BE2C (cell line): ENCODE measurements around the gene ABHD14A.
A peak's percentile ranks its signal among the peaks of the same experiment; 100 is the strongest.

Source experiments
- DNase-seq: peaks from one replicate; pipeline ENCODE4 v3.0.0-alpha.2; 2020
- H3K27me3 ChIP-seq: fragments of 250-450 bp; sonication (Bioruptor Pico); 2 replicates; pipeline ENCODE4 v1.5.1; 2020; ENCODE audit warnings: mild to moderate bottlenecking
- H3K36me3 ChIP-seq: fragments of 250-450 bp; sonication (Bioruptor Pico); 2 replicates; pipeline ENCODE4 v1.5.1; 2020; ENCODE audit warnings: mild to moderate bottlenecking
- H3K4me1 ChIP-seq: fragments of 250-450 bp; sonication (Bioruptor Pico); 2 replicates; pipeline ENCODE4 v1.5.1; 2020
- H3K4me3 ChIP-seq: 2 replicates; pipeline ENCODE4 v1.5.1; 2011; ENCODE audit warnings: low read depth, low read length
- H3K9me3 ChIP-seq: fragments of 250-450 bp; sonication (Bioruptor Pico); 2 replicates; pipeline ENCODE4 v1.5.1; 2020
- TF ChIP-seq, protein P1 (sequence below): IDR thresholded peaks from 2 replicates; pipeline ENCODE4 v1.5.1; 2012; ENCODE audit warnings: mild to moderate bottlenecking, low read depth, low read length

Gene ABHD14A

DNA sequence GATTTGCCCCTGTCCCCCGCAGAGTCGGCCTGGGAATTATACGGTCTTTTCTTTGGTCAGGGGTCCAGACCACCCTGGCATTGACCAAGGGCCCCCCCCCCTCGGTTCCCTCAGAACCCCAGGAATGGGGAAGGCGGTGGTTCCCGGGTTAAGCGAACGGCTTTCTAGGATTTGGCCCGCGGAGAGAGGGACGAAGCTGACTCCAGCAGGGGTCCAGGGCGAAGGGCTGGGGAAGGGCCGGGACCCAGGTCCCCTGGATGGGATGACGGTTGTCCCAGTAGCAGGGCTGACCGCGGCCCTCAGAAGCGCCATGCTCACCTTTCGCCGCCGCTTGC lies 33.4 kb upstream of the ABHD14A start:
- Histone ChIP-seq H3K27me3 (no peaks in the 10 kb centered on the region), H3K4me3 (peak overlapping the region; percentile 86), H3K36me3 (peaks cover 15% of the 10 kb centered on the region), H3K4me1 (no peaks in the 10 kb centered on the region; the same call in 1 of the 2 replicates), H3K9me3 (no peaks in the 10 kb centered on the region)
- DNase-seq = no peak
- TF ChIP-seq, protein P1, sequence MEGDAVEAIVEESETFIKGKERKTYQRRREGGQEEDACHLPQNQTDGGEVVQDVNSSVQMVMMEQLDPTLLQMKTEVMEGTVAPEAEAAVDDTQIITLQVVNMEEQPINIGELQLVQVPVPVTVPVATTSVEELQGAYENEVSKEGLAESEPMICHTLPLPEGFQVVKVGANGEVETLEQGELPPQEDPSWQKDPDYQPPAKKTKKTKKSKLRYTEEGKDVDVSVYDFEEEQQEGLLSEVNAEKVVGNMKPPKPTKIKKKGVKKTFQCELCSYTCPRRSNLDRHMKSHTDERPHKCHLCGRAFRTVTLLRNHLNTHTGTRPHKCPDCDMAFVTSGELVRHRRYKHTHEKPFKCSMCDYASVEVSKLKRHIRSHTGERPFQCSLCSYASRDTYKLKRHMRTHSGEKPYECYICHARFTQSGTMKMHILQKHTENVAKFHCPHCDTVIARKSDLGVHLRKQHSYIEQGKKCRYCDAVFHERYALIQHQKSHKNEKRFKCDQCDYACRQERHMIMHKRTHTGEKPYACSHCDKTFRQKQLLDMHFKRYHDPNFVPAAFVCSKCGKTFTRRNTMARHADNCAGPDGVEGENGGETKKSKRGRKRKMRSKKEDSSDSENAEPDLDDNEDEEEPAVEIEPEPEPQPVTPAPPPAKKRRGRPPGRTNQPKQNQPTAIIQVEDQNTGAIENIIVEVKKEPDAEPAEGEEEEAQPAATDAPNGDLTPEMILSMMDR = no peak

DNA sequence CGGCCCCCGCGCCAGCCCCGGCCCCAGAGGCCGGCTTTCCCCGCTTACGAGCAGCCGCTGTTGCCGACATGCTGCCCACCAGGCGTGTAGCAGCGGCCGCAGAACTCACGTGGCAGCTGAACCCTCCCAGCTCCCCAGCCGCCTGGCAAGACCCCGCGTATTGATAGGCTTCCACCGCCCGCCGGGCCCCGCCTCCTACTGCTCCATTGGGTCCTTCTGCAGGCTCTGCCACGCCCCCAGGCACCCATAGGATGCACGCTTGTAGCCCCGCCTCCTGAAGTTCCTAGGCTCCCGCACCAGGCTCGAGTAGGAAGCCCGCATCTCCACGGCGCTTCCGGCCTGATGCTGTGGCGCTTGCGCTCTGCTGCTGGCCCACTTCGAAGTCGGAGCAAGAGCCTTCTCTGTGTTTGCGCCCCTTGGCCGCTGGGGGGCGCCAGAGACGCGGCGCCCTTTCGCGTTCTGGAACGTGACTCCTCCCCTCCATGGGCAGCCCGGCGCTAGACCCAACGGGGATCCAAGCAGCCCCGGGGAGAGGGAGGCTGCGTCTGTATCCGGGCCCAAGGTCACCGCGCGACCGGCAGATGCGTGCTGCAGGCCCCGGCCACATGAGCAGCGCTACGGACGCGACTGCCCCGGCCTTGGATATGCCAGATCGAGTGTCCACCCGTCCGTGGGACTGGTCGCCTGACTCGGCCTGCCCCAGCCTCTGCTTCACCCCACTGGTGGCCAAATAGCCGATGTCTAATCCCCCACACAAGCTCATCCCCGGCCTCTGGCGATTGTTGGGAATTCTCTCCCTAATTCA lies 32.9 kb upstream of the ABHD14A start, which contains the start of the genes PARP3 and RRP9:
PARP3 (plus strand) TSS at position 566 of the 805 bp plus-strand sequence. CDS start 993 bp downstream, outside the sequence.
RRP9 (minus strand) TSS at position 107 of the 805 bp plus-strand sequence; CDS start at position 70, 37 bp downstream.
- H3K9me3 ChIP-seq = no peaks in the 10 kb centered on the region
- TF ChIP-seq, protein P1 = peak; percentile 81

DNA sequence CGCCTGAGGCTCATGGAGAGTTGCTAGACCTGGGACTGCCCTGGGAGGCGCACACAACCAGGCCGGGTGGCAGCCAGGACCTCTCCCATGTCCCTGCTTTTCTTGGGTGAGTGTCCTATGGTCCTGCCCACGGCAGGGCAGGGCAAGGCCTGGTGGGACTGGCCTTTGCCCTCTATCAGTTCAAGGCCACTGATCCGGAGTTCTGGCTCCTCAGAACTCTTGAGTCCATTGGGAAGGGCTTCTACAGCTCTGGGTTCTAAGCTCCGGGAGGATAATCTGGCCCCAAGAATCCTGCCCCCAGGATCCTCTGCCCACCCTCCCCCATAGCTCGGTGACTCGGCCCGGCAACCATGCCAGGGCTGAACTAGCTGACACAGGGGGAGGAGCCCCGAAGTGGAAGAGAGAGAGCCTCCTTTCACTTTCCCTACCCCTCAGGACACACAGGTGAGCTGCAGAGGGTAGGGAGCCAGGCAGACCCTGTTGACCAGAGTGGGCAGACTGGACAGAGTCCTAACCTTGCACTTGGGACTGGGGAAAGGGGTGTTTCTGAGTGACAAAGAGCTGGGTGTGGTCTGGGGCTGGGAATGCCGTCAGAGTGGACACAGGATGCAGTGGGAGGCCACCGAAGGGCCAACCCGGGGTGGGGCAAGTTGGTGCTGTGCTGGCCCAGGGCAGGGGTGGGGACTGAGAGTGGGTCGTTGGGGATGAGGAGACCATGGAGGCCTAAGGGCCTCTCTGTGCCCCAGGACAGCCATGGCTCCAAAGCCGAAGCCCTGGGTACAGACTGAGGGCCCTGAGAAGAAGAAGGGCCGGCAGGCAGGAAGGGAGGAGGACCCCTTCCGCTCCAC lies 32.0 kb upstream of the ABHD14A start:
- Histone ChIP-seq H3K27me3 (no peaks in the 10 kb centered on the region), H3K36me3 (peaks cover 3% of the 10 kb centered on the region; the same call in 1 of the 2 replicates), H3K4me3 (peak overlapping the region; percentile 51), H3K4me1 (no peaks in the 10 kb centered on the region; the same call in 1 of the 2 replicates), H3K9me3 (no peaks in the 10 kb centered on the region)
- TF ChIP-seq, protein P1 = no peak
- no peak for DNase-seq

More for the DNA sequence above, 32.9 kb upstream of the ABHD14A start, which contains the start of the genes PARP3 and RRP9:
- H3K27me3 ChIP-seq = no peaks in the 10 kb centered on the region
- H3K4me3 ChIP-seq = peak within 1 kb of the TSS; percentile 86
- peak; percentile 98 for DNase-seq
- peaks cover 10% of the 10 kb centered on the region for H3K36me3 ChIP-seq
- H3K4me1 ChIP-seq = no peaks in the 10 kb centered on the region; the same call in 1 of the 2 replicates

DNA sequence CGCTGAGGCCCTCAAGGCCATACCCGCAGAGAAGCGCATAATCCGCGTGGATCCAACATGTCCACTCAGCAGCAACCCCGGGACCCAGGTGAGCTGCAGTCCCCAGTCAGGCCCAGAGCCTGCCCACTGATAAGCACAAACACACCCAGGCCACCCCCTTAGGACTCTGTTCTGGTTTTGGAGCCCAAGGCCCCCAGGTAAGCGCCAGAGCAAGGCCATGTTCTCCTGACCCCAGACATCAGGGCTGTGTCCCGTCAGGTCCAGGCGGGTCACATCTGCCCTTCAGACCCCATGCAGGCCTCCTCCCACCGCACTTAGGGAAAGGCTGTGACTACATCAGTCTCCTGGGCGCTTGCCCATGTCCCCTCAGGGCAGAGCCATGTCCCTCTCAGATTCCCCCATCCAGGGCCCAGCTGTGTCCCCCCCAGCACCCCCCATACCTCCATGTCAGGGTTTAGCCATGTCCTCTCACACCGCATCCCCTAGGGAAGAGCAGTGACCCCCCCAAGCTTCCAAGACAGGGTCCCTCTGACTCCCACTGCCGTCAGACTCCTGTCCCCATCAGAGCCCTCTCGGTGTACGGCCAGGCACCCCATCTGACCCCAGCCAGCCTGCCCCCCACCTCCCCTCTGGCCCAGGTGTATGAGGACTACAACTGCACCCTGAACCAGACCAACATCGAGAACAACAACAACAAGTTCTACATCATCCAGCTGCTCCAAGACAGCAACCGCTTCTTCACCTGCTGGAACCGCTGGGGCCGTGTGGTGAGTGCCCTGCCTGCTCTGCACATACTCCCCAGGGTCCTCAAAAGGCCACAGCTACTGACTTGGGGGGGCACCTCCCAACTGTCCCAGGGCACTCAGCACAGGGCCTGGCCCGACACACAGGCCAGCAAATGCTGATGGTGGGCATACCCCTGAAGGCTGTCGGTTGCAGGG lies 31.1 kb upstream of the ABHD14A start:
- no peaks in the 10 kb centered on the region; the same call in 1 of the 2 replicates for H3K4me1 ChIP-seq
- no peak for DNase-seq
- H3K9me3 ChIP-seq = no peaks in the 10 kb centered on the region
- H3K36me3 ChIP-seq = peaks cover 3% of the 10 kb centered on the region; the same call in 1 of the 2 replicates
- TF ChIP-seq, protein P1 = no peak
- H3K4me3 ChIP-seq = no peak overlapping the region
- H3K27me3 ChIP-seq = no peaks in the 10 kb centered on the region

DNA sequence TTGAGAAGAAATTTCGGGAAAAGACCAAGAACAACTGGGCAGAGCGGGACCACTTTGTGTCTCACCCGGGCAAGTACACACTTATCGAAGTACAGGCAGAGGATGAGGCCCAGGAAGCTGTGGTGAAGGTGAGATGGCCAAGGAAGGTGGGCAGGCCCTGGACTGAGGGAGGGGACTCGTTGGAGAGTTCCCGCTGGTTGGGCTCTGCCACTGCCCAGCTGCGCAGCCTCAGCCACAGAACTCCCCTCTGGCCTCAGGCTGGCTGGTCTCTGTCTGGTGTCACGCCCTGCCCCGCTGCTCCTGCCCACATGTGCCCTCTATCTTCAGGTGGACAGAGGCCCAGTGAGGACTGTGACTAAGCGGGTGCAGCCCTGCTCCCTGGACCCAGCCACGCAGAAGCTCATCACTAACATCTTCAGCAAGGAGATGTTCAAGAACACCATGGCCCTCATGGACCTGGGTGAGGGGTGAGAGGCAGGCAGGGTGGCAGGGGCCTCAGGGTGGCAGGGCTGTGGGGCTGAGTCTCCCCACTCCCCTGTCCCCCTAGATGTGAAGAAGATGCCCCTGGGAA lies 30.3 kb upstream of the ABHD14A start:
- H3K4me3 ChIP-seq = no peak overlapping the region
- no peaks in the 10 kb centered on the region for H3K9me3 ChIP-seq
- TF ChIP-seq, protein P1 = no peak
- H3K36me3 ChIP-seq = no peaks in the 10 kb centered on the region
- H3K4me1 ChIP-seq = no peaks in the 10 kb centered on the region; the same call in 1 of the 2 replicates
- no peak for DNase-seq
- no peaks in the 10 kb centered on the region for H3K27me3 ChIP-seq
